HG02885 (cell line): ENCODE results near the gene NR1H2.
A peak's percentile ranks its signal among the peaks of the same experiment; 100 is the strongest.
"Not testable (repeated sequence)": the region's sequence is repeated elsewhere in the genome, so short reads cannot be mapped to it uniquely, and the experiment has no call there.

Experiments used
- ATAC-seq: cut with Tn5 transposase; IDR thresholded peaks from one replicate; pipeline ENCODE4 v1.9.1; 2021; ENCODE audit warnings: mild to moderate bottlenecking; ENCODE audit not compliant: unreplicated experiment, poor library complexity

Gene NR1H2

GRCh38 chr19:50344661-50345318 lies 31.5 kb upstream of the NR1H2 start:
- ATAC-seq: peak; percentile 53

- not testable (repeated sequence) for ATAC-seq
Observed at GRCh38 chr19:50347089-50347581, 29.1 kb upstream of the NR1H2 start.

GRCh38 chr19:50349277-50350057 lies 26.8 kb upstream of the NR1H2 start:
- ATAC-seq: no peak

- no peak for ATAC-seq
Observed at GRCh38 chr19:50352242-50352641, 24.0 kb upstream of the NR1H2 start.

GRCh38 chr19:50353487-50353880 lies 22.8 kb upstream of the NR1H2 start:
- ATAC-seq: not testable (repeated sequence)

GRCh38 chr19:50356691-50357177 lies 19.5 kb upstream of the NR1H2 start:
- ATAC-seq: no peak

GRCh38 chr19:50357178-50358100 lies 18.8 kb upstream of the NR1H2 start:
- peak; percentile 64 for ATAC-seq

- ATAC-seq: peak; percentile 39
Observed at GRCh38 chr19:50358483-50359327, 17.6 kb upstream of the NR1H2 start.

- no peak for ATAC-seq
Observed at GRCh38 chr19:50359328-50359818, 16.9 kb upstream of the NR1H2 start.

- ATAC-seq: no peak
Observed at GRCh38 chr19:50361290-50362029, 14.8 kb upstream of the NR1H2 start.

- ATAC-seq: no peak
Observed at GRCh38 chr19:50362030-50362412, 14.2 kb upstream of the NR1H2 start.

GRCh38 chr19:50362656-50363424 lies 13.4 kb upstream of the NR1H2 start:
- ATAC-seq: no peak

GRCh38 chr19:50365434-50366306 lies 10.6 kb upstream of the NR1H2 start, which contains the start of gene NAPSA:
Gene NAPSA (minus strand): TSS chr19:50365639. CDS start chr19:50365621, 18 bp downstream.
- ATAC-seq: no peak

- ATAC-seq: peak; percentile 50
Observed at GRCh38 chr19:50368649-50369570, 7.3 kb upstream of the NR1H2 start.

- ATAC-seq: no peak
Observed at GRCh38 chr19:50371914-50372475, 4.3 kb upstream of the NR1H2 start.

GRCh38 chr19:50377051-50377461 lies 799 bp downstream of the NR1H2 start:
- peak; percentile 23 for ATAC-seq
